Measurements from ENCODE around the gene GHRHR. TPM values are rescaled to one million over a fixed set of nuclear protein-coding genes. Genes with fewer than 3 reads are reported as not detected.

The GHRHR gene
- total RNA-seq, 6 donors from 2014 or later, result 0.67 to 3.1 (median 1.1) TPM; not detected in 2

DNA sequence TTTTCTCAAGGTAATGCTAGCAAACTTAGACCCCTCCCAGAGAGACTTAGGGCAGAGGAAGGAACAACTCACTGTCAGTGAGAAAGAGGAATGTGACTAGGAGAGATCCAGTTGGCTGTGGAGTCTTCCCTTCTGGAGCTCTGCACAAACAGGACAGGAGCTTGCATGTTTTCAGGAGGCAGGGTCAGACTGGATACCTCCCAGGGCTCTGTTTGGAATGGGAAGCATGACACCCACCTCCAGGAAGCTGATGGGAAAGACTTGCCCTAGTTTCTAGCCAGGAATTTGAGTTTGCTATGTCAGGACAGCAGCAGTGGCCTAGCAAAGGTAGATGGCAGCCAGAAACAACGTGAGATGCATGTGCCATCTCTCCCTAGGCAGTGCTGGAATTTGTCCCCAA lies 40.6 kb downstream of the GHRHR start:
- Histone ChIP-seq H3K9me3 (no peaks in the 10 kb centered on the region), H3K27me3 (no peaks in the 10 kb centered on the region), H3K36me3 (no peaks in the 10 kb centered on the region), H3K4me1 (no peaks in the 10 kb centered on the region), H3K4me3 (no peak overlapping the region), H3K27ac (no peak overlapping the region)
- no peak for TF ChIP-seq POLR2AphosphoS5 (IDR thresholded peaks at IDR 0.05)
- TF ChIP-seq, protein P1, sequence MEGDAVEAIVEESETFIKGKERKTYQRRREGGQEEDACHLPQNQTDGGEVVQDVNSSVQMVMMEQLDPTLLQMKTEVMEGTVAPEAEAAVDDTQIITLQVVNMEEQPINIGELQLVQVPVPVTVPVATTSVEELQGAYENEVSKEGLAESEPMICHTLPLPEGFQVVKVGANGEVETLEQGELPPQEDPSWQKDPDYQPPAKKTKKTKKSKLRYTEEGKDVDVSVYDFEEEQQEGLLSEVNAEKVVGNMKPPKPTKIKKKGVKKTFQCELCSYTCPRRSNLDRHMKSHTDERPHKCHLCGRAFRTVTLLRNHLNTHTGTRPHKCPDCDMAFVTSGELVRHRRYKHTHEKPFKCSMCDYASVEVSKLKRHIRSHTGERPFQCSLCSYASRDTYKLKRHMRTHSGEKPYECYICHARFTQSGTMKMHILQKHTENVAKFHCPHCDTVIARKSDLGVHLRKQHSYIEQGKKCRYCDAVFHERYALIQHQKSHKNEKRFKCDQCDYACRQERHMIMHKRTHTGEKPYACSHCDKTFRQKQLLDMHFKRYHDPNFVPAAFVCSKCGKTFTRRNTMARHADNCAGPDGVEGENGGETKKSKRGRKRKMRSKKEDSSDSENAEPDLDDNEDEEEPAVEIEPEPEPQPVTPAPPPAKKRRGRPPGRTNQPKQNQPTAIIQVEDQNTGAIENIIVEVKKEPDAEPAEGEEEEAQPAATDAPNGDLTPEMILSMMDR (IDR thresholded peaks at IDR 0.05), result no peak
- TF ChIP-seq POLR2A (IDR thresholded peaks at IDR 0.05), result no peak
- TF ChIP-seq EP300 (IDR thresholded peaks at IDR 0.05), result no peak
- WGBS, 2 donors, result 64 to 86% methylated on average over 1 of the region's 1 CpG
- no peak for DNase-seq
- no peak for ATAC-seq (ENCODE audit: low FRiP score in 2 of 2)

DNA sequence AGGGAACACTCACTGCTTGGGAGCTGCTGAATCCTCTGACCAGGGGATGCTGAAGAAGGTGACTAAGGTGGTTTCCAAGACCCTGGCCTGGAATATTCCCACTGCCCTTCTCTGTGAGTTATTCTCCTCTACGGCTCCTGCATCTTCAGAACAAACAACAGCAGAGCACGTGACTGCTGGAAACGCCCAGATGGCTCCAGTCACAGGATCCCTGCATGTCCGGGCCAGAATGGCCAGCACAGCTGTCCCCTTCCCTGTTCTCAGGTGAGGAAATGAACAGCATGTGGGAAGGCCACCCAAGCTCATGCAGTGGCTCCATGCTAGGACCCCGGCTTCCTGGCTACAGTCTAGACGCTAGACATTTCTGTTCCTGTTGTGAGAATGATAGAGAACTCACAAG lies 43.1 kb downstream of the GHRHR start:
- 43 to 69% methylated on average over 4 to 6 of the region's 6 CpGs for WGBS, 2 donors
- ATAC-seq (ENCODE audit: low FRiP score in 2 of 2), result no peak

DNA sequence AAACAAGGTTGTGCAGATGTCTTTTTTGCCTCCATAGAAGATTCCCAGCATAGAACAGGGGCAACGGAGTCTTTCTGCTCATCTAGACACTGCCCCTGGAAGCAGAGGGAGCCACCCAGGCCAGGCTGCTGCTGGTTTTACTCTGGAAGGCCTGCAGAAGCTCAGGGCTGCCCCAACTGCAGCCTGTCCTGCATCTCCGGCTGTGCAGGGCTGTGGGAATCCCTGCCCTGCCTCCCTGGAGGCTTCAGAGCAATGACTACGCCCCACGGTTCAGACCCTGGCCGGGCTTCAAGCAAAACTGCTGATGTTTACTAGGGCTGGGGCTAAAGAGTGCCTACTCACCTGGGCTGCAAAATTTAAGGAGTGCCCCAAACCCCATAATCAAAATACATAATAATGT lies 43.9 kb downstream of the GHRHR start:
- TF ChIP-seq EP300 (IDR thresholded peaks at IDR 0.05), result no peak
- TF ChIP-seq, protein P1 (IDR thresholded peaks at IDR 0.05), result no peak
- TF ChIP-seq POLR2AphosphoS5 (IDR thresholded peaks at IDR 0.05), result no peak
- no peak for TF ChIP-seq POLR2A (IDR thresholded peaks at IDR 0.05)
- WGBS, 2 donors, result 68 to 69% methylated on average over 5 of the region's 5 CpGs
- no peak for ATAC-seq (ENCODE audit: low FRiP score in 2 of 2)
- H3K27ac ChIP-seq, result no peak overlapping the region
- peaks cover 0 to 5% (median 0%) of the 10 kb centered on the region in 4 donors for H3K9me3 ChIP-seq
- H3K4me3 ChIP-seq, result no peak overlapping the region
- H3K36me3 ChIP-seq, result no peaks in the 10 kb centered on the region
- H3K4me1 ChIP-seq, result no peaks in the 10 kb centered on the region
- no peaks in the 10 kb centered on the region for H3K27me3 ChIP-seq
- no peak for DNase-seq

More for the DNA sequence above, 43.1 kb downstream of the GHRHR start:
- TF ChIP-seq, protein P1 (IDR thresholded peaks at IDR 0.05), result no peak
- TF ChIP-seq POLR2A (IDR thresholded peaks at IDR 0.05) (no peak), POLR2AphosphoS5 (IDR thresholded peaks at IDR 0.05) (no peak), EP300 (IDR thresholded peaks at IDR 0.05) (no peak)
- no peak overlapping the region for H3K27ac ChIP-seq
- H3K9me3 ChIP-seq, result peaks cover 0 to 5% (median 0%) of the 10 kb centered on the region in 4 donors
- H3K36me3 ChIP-seq, result no peaks in the 10 kb centered on the region
- H3K4me3 ChIP-seq, result no peak overlapping the region
- no peak for DNase-seq
- no peaks in the 10 kb centered on the region for H3K4me1 ChIP-seq
- H3K27me3 ChIP-seq, result no peaks in the 10 kb centered on the region

DNA sequence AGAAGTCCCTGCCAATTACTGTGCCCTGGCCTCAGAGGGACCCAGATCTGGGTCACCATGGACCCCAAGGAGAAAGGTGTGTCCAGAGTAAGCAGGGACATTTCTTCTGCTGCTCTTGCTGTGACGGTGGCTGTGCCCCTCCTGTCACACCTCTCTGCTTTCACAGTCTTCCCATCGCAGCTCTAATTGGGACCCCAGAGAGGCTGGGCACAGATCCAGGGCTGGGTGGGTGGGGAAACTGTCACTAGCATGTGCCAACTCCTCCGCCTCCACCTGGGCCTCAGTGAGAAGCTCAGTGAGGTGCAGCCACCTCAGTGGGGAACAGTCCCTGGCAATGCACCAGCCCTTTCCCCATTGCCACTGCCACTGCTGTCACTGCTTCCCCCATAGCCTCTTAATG lies 51.1 kb downstream of the GHRHR start:
- 71 to 73% methylated on average over 2 to 3 of the region's 3 CpGs for WGBS, 2 donors
- Histone ChIP-seq H3K4me1 (no peaks in the 10 kb centered on the region), H3K27ac (no peak overlapping the region), H3K36me3 (no peaks in the 10 kb centered on the region), H3K4me3 (no peak overlapping the region), H3K27me3 (no peaks in the 10 kb centered on the region), H3K9me3 (peaks cover 0 to 5% (median 0%) of the 10 kb centered on the region in 4 donors)
- DNase-seq, result no peak
- ATAC-seq (ENCODE audit: low FRiP score in 2 of 2), result no peak
- TF ChIP-seq POLR2A (IDR thresholded peaks at IDR 0.05), result no peak
- TF ChIP-seq, protein P1 (IDR thresholded peaks at IDR 0.05), result no peak
- no peak for TF ChIP-seq POLR2AphosphoS5 (IDR thresholded peaks at IDR 0.05)
- no peak for TF ChIP-seq EP300 (IDR thresholded peaks at IDR 0.05)

DNA sequence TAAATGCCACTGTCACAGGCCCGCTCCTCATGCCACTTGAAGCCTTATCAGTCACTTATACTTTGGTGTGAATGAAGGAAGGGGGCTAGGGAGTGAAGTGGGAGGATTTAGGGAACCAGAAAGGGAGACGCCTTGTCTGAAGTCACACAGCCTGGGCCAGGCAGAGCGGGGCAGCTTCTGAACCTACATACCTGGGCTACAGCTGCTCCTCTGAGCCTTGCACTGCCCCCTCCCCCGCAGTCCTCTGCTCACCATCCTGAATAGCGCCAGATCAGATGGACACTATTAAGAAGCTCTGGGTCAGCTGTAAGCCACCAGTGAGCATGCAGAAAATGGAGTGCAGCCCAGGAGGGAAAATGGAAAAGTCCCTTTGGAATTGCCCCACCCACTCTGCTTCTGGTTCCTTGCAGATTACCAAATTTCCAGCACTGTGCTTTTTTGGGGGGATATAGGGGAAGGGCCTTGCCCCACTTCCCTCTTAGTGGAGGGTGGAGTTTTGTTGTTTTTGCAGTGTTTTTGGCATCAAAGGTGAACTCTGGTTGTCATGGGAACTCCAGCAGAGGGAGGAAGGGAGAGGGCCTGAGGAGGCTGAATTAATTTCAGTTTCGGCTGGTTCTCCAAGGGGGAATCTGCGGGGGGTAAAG lies 53.4 kb downstream of the GHRHR start:
- TF ChIP-seq, protein P1 (IDR thresholded peaks at IDR 0.05), result no peak
- no peak for TF ChIP-seq POLR2A (IDR thresholded peaks at IDR 0.05)
- no peak for TF ChIP-seq EP300 (IDR thresholded peaks at IDR 0.05)
- no peak for TF ChIP-seq POLR2AphosphoS5 (IDR thresholded peaks at IDR 0.05)
- Histone ChIP-seq H3K27ac (no peak overlapping the region), H3K4me3 (no peak overlapping the region), H3K27me3 (no peaks in the 10 kb centered on the region), H3K9me3 (no peaks in the 10 kb centered on the region), H3K36me3 (no peaks in the 10 kb centered on the region), H3K4me1 (no peaks in the 10 kb centered on the region)
- ATAC-seq (ENCODE audit: low FRiP score in 2 of 2) (no peak), DNase-seq (no peak)
- 80 to 84% methylated on average over 7 of the region's 7 CpGs for WGBS, 2 donors
